Cardiac fibroblast (primary cell): ENCODE results near the gene PDZD7.

Source experiments
- DNase-seq, 2 donors: peaks; one replicate each; pipeline versions ENCODE4 v3.0.0 to v3.0.0-alpha.2; 2010; ENCODE audit warnings: low read depth in 2 of 2
- H3K4me3 ChIP-seq, 2 donors: replicated peaks in 1 of 2; 1 replicate in 1 of 2; 2 replicates in 1 of 2; pipeline ENCODE4 v1.5.1; 2011; ENCODE audit warnings: low read depth in 2 of 2, low read length in 2 of 2, mild to moderate bottlenecking in 2 of 2, moderate library complexity in 1 of 2
- CTCF ChIP-seq: IDR thresholded peaks from one replicate; pipeline ENCODE4 v1.5.1; 2011; ENCODE audit warnings: low read depth, mild to moderate bottlenecking, low read length, inconsistent platforms

PDZD7 gene

GRCh38 chr10:101066146-101066895, 35.4 kb upstream of the PDZD7 start:
- H3K4me3 ChIP-seq: peak overlapping the region; percentile 34 to 57
- peak; percentile 66 for TF ChIP-seq CTCF
- peak; percentile 63 to 70 for DNase-seq

- no peak for TF ChIP-seq CTCF
- peak overlapping the region; percentile 34 to 57 for H3K4me3 ChIP-seq
- peak in 1 of 2 donors; percentile 50 for DNase-seq
Measured at GRCh38 chr10:101065481-101066145, 34.7 kb upstream of the PDZD7 start.

- H3K4me3 ChIP-seq: no peak overlapping the region
- TF ChIP-seq CTCF: no peak
- DNase-seq: no peak
Measured at GRCh38 chr10:101064415-101065030, 33.6 kb upstream of the PDZD7 start.

- DNase-seq: no peak
- H3K4me3 ChIP-seq: no peak overlapping the region
- no peak for TF ChIP-seq CTCF
Measured at GRCh38 chr10:101063548-101064414, 32.9 kb upstream of the PDZD7 start.

GRCh38 chr10:101063050-101063525, 32.2 kb upstream of the PDZD7 start:
- TF ChIP-seq CTCF: no peak
- DNase-seq: no peak
- peak overlapping the region in 1 of 2 donors; percentile 25 for H3K4me3 ChIP-seq
